HepG2 (cell line): ENCODE measurements around the gene SMAD1.

Source experiments
- POLR2A ChIP-seq, 2 experiments: IDR thresholded peaks; 2 replicates each; pipeline ENCODE4 v1.6.1; 2011; ENCODE audit warnings: low read depth in 2 of 2, low read length in 2 of 2, mild to moderate bottlenecking in 1 of 2, moderate library complexity in 1 of 2; ENCODE audit not compliant: insufficient read depth in 1 of 2
- TF ChIP-seq, protein P1 (sequence below): fragments of 450-650 bp; IDR thresholded peaks from 2 replicates; pipeline ENCODE4 v1.6.1; 2016
- TF ChIP-seq, protein P2 (sequence below): IDR thresholded peaks from 2 replicates; pipeline ENCODE4 v1.6.1; 2016

DNA sequence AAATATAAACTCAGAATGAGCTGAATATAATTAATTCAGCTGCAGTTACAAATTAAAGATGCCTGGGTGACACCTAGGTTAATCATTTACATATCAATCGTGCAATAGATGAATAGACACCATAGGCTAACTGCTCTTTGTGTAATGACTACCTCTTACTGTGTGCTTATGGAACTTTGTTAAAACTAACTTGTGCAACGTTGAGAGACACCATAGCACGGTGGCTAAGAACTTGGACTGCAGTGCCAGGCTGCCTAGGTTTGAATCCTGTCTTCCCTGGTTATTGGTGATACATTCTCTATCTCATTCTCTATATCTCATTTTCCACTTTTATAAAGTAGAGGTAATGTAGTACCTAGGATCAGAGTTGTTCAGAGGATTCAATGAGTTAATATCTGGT lies 46.9 kb downstream of the SMAD1 start:
- TF ChIP-seq, protein P1, sequence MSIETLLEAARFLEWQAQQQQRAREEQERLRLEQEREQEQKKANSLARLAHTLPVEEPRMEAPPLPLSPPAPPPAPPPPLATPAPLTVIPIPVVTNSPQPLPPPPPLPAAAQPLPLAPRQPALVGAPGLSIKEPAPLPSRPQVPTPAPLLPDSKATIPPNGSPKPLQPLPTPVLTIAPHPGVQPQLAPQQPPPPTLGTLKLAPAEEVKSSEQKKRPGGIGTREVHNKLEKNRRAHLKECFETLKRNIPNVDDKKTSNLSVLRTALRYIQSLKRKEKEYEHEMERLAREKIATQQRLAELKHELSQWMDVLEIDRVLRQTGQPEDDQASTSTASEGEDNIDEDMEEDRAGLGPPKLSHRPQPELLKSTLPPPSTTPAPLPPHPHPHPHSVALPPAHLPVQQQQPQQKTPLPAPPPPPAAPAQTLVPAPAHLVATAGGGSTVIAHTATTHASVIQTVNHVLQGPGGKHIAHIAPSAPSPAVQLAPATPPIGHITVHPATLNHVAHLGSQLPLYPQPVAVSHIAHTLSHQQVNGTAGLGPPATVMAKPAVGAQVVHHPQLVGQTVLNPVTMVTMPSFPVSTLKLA: no peak
- TF ChIP-seq POLR2A (IDR thresholded peaks at IDR 0.05; ENCODE audit: insufficient read depth in 1 of 2, low read depth in 2 of 2, low read length in 2 of 2): no peak
- TF ChIP-seq, protein P2, sequence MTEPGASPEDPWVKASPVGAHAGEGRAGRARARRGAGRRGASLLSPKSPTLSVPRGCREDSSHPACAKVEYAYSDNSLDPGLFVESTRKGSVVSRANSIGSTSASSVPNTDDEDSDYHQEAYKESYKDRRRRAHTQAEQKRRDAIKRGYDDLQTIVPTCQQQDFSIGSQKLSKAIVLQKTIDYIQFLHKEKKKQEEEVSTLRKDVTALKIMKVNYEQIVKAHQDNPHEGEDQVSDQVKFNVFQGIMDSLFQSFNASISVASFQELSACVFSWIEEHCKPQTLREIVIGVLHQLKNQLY (CRISPR knock-in tag): no peak
